OCI-LY7 (cell line): ENCODE results near the gene SLC6A5. TPM values are rescaled to one million over a fixed set of nuclear protein-coding genes. Genes with fewer than 3 reads are reported as not detected.

Experiments used
- BruUV-seq: library from RNA; stranded (reverse); fragments of 400-500 nt; replicated peaks from 2 replicates; lab custom pipeline; 2021; lab: Mats Ljungman, UMichigan
- CTCF ChIA-PET: fragments of 300-600 bp; sonication (Branson Sonifier 250); formaldehyde crosslinking; loops from one replicate; lab custom pipeline; 2022; ENCODE audit warnings: antibody characterized with exemption; ENCODE audit not compliant: unreplicated experiment; lab: Charles Lee
- POLR2A ChIA-PET: fragments of 300-600 bp; sonication (Branson Sonifier 250); formaldehyde crosslinking; loops from one replicate; lab custom pipeline; 2022; ENCODE audit warnings: antibody characterized with exemption; lab: Charles Lee
- DNase-seq: peaks from one replicate; pipeline ENCODE4 v3.0.0-alpha.2; 2015; ENCODE audit warnings: low spot score
- H2AFZ ChIP-seq: fragments of 200-600 bp; sonication (generic), shearing (Covaris generic); 2 replicates; pipeline ENCODE4 v1.6.1; 2014; ENCODE audit warnings: mild to moderate bottlenecking, antibody characterized with exemption, low read length, moderate library complexity
- H3K27ac ChIP-seq: fragments of 200-600 bp; sonication (generic); 2 replicates; pipeline ENCODE4 v1.5.1; 2014; ENCODE audit warnings: mixed run types, low read depth, mild to moderate bottlenecking, moderate library complexity, low read length, inconsistent platforms; ENCODE audit not compliant: poor library complexity, severe bottlenecking
- H3K36me3 ChIP-seq: fragments of 200-600 bp; sonication (generic); 2 replicates; pipeline ENCODE4 v1.6.1; 2014; ENCODE audit warnings: mild to moderate bottlenecking, antibody characterized with exemption, low read length, moderate library complexity, mixed read lengths; ENCODE audit not compliant: insufficient read depth
- H3K4me1 ChIP-seq: fragments of 200-600 bp; sonication (generic); 2 replicates; pipeline ENCODE4 v1.5.1; 2014; ENCODE audit warnings: mild to moderate bottlenecking, low read length; ENCODE audit not compliant: insufficient read depth, poor library complexity, severe bottlenecking
- H3K4me2 ChIP-seq: fragments of 200-600 bp; sonication (generic); 2 replicates; pipeline ENCODE4 v1.6.1; 2014; ENCODE audit warnings: mild to moderate bottlenecking, low read length
- H3K4me3 ChIP-seq: fragments of 200-600 bp; sonication (generic); 2 replicates; pipeline ENCODE4 v1.5.1; 2014; ENCODE audit warnings: mild to moderate bottlenecking, low read depth, low read length; ENCODE audit not compliant: poor library complexity, severe bottlenecking
- H3K79me2 ChIP-seq: fragments of 200-600 bp; sonication (generic); 2 replicates; pipeline ENCODE4 v1.6.1; 2016; ENCODE audit warnings: low read depth, mild to moderate bottlenecking, low read length, moderate library complexity, mixed read lengths; ENCODE audit not compliant: insufficient read depth
- H3K9me2 ChIP-seq: fragments of 200-600 bp; sonication (generic); 2 replicates; pipeline ENCODE4 v1.6.1; 2016; ENCODE audit warnings: mild to moderate bottlenecking, low read length, mixed read lengths; ENCODE audit not compliant: insufficient read depth
- H3K9me3 ChIP-seq: fragments of 200-600 bp; sonication (generic); 2 replicates; pipeline ENCODE4 v1.6.1; 2014; ENCODE audit warnings: mild to moderate bottlenecking, mixed run types, low read length, mixed read lengths
- H4K20me1 ChIP-seq: fragments of 200-600 bp; sonication (generic); 2 replicates; pipeline ENCODE4 v1.6.1; 2014; ENCODE audit warnings: mild to moderate bottlenecking, antibody characterized with exemption, low read length, moderate library complexity, mixed read lengths; ENCODE audit not compliant: insufficient read depth
- EZH2phosphoT487 ChIP-seq: fragments of 200-600 bp; sonication (generic); IDR thresholded peaks from 2 replicates; pipeline ENCODE4 v1.6.1; 2018; ENCODE audit warnings: low read depth, borderline replicate concordance, mild to moderate bottlenecking, mixed run types, antibody characterized with exemption, low read length, moderate library complexity, mixed read lengths
- intact Hi-C: fragments of 100-400 bp; cut with micrococcal nuclease; formaldehyde crosslinking; loops from one replicate; pipeline ENCODE4 v1.10.0; 2022; ENCODE audit not compliant: unreplicated experiment
- total RNA-seq, 2 experiments: library from RNA; depleted of rRNA in 1 of 2; stranded (reverse); fragments of >200 nt in 1 of 2; shearing (Covaris generic) in 1 of 2; gene quantifications; 2 replicates each; pipeline ENCODE4 v1.2.3, GENCODE V29; 2014 to 2022
- TF ChIP-seq, protein P1 (sequence below): fragments of 200-600 bp; sonication (generic); conservative IDR thresholded peaks from 2 replicates; pipeline ENCODE4 v1.5.1; 2014; ENCODE audit warnings: mild to moderate bottlenecking, antibody characterized with exemption, low read length, moderate library complexity, mixed read lengths

SLC6A5 gene
- total RNA-seq, 2 experiments from 2014 or later = not detected

DNA sequence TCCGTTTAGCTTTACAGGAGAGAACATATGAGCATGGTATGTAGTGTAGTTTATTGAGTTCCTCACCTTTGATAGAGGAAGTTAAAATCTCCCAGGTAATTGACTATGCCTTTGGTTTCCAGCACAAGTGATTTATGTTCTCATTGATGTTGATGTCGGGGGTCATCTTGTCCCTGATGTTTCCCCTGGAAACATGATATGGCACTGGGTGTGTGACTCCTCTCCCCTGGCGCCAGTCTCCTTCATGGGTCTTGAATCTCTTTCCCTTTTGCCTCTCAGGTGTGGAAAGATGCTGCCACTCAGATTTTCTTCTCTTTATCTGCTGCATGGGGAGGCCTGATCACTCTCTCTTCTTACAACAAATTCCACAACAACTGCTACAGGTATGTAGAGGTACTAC is 28.3 kb downstream of the SLC6A5 start:
- Histone ChIP-seq H3K4me3 (no peak overlapping the region), H3K9me2 (no peaks in the 10 kb centered on the region), H4K20me1 (no peaks in the 10 kb centered on the region), H3K4me1 (no peaks in the 10 kb centered on the region), H2AFZ (no peak overlapping the region), H3K79me2 (no peaks in the 10 kb centered on the region), H3K27ac (no peak overlapping the region), H3K36me3 (no peaks in the 10 kb centered on the region), H3K9me3 (no peaks in the 10 kb centered on the region), H3K4me2 (no peak overlapping the region)
- ChIA-PET POLR2A (no interaction called here), CTCF (no interaction called here)
- TF ChIP-seq, protein P1, sequence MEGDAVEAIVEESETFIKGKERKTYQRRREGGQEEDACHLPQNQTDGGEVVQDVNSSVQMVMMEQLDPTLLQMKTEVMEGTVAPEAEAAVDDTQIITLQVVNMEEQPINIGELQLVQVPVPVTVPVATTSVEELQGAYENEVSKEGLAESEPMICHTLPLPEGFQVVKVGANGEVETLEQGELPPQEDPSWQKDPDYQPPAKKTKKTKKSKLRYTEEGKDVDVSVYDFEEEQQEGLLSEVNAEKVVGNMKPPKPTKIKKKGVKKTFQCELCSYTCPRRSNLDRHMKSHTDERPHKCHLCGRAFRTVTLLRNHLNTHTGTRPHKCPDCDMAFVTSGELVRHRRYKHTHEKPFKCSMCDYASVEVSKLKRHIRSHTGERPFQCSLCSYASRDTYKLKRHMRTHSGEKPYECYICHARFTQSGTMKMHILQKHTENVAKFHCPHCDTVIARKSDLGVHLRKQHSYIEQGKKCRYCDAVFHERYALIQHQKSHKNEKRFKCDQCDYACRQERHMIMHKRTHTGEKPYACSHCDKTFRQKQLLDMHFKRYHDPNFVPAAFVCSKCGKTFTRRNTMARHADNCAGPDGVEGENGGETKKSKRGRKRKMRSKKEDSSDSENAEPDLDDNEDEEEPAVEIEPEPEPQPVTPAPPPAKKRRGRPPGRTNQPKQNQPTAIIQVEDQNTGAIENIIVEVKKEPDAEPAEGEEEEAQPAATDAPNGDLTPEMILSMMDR = no peak
- no peak for TF ChIP-seq EZH2phosphoT487
- no TSS peak for BruUV-seq
- no peak for DNase-seq
- intact Hi-C loops = no loop called here

DNA sequence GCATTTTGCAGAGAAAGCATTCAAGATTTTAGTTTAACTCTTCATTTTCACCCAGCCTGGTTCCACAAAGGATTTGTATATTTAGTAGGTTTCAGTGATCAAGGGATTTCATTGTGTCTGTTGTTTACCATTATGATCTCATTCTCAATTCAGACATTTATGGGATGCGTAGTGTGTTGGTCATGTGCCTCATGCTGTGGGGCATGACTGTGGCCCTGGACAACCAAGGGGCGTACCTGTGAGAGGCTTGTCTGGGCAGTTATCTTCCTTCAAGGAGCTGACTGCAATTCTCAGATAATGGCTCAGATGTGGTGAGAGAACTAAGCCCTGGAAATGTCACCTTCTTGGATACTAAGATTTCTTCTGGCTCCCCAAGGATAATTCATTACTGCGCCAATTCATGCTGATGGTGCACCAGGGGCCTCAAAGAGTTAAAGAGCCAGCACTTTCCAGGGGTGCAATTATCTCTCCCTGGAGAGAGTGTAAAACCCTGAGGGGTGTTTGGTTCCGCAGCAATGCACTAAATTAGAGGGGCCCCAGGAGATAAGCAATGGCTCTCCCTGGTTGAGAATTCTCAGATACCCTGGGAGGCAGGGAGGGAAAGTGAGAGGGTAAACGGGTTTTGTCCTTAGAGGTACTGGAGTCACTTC is 32.2 kb downstream of the SLC6A5 start:
- Histone ChIP-seq H3K4me1 (no peaks in the 10 kb centered on the region), H4K20me1 (no peaks in the 10 kb centered on the region), H3K9me2 (no peaks in the 10 kb centered on the region), H3K36me3 (no peaks in the 10 kb centered on the region), H3K79me2 (no peaks in the 10 kb centered on the region), H3K9me3 (no peaks in the 10 kb centered on the region), H3K4me3 (no peak overlapping the region), H2AFZ (no peak overlapping the region), H3K27ac (no peak overlapping the region), H3K4me2 (no peak overlapping the region)
- CTCF ChIA-PET = interaction anchor here (0.8 kb wide), 1 partner anchor 26 kb away, joined by 3 read pairs; no protein-coding TSS in a partner anchor
- DNase-seq = no peak
- intact Hi-C loops = no loop called here
- POLR2A ChIA-PET = no interaction called here
- TF ChIP-seq, protein P1 = no peak
- TF ChIP-seq EZH2phosphoT487 = no peak
- BruUV-seq = no TSS peak

DNA sequence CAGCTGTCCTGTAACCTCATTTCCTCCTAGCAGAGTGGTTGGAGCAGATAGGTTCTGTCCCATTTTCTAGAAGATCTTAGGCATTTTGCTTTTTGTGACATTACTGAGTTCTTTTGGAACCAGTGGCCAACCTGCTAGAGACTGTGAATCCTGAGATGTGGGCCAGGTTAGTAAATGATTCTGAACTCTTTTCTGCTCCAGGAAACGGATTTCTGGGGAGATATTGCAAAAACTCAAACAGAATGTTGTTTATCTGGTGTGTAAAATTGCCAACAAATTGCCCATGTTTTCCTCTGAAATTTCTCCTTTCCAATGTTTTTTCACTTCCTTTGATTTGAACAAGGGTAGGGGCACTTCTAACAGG is 32.7 kb downstream of the SLC6A5 start:
- DNase-seq = no peak
- H3K9me2 ChIP-seq = no peaks in the 10 kb centered on the region
- no peak overlapping the region for H3K4me3 ChIP-seq
- H3K36me3 ChIP-seq = no peaks in the 10 kb centered on the region
- CTCF ChIA-PET = no interaction called here
- intact Hi-C loops = no loop called here
- H3K9me3 ChIP-seq = no peaks in the 10 kb centered on the region
- BruUV-seq = no TSS peak
- H3K4me2 ChIP-seq = no peak overlapping the region
- no peak overlapping the region for H2AFZ ChIP-seq
- no peaks in the 10 kb centered on the region for H3K4me1 ChIP-seq
- H3K79me2 ChIP-seq = no peaks in the 10 kb centered on the region
- H4K20me1 ChIP-seq = no peaks in the 10 kb centered on the region
- TF ChIP-seq EZH2phosphoT487 = no peak
- TF ChIP-seq, protein P1 = no peak
- H3K27ac ChIP-seq = no peak overlapping the region
- POLR2A ChIA-PET = no interaction called here
